SK-N-SH (cell line): ENCODE measurements around the gene ZDHHC7. TPM values are rescaled to one million over a fixed set of nuclear protein-coding genes. Genes with fewer than 3 reads are reported as not detected.
A peak's percentile ranks its signal among the peaks of the same experiment; 100 is the strongest.

Experiments
- ELF1 ChIP-seq: IDR thresholded peaks from 2 replicates; pipeline ENCODE4 v1.4.0; 2012
- EP300 ChIP-seq, 2 experiments: IDR thresholded peaks; 2 replicates each; pipeline versions ENCODE4 v1.4.0 to v1.6.1; 2012; ENCODE audit warnings: borderline replicate concordance in 1 of 2, low read depth in 1 of 2, low read length in 1 of 2
- FOXJ3 ChIP-seq: sonication (generic); formaldehyde crosslinking; IDR thresholded peaks from 2 replicates; pipeline ENCODE4 v1.5.1; 2020; ENCODE audit warnings: mild to moderate bottlenecking, missing genetic modification reagents
- FOXM1 ChIP-seq: IDR thresholded peaks from 2 replicates; pipeline ENCODE4 v1.4.0; 2012; ENCODE audit warnings: low read depth, mild to moderate bottlenecking
- JUND ChIP-seq: IDR thresholded peaks from 2 replicates; pipeline ENCODE4 v1.4.0; 2012
- MAX ChIP-seq: IDR thresholded peaks from 2 replicates; pipeline ENCODE4 v1.4.0; 2012; ENCODE audit warnings: low read depth
- MXI1 ChIP-seq: IDR thresholded peaks from 2 replicates; pipeline ENCODE4 v1.6.1; 2012; ENCODE audit warnings: mild to moderate bottlenecking, low read depth, low read length, improper control_type of control experiment
- NFIC ChIP-seq: IDR thresholded peaks from 2 replicates; pipeline ENCODE4 v1.4.0; 2012; ENCODE audit warnings: borderline replicate concordance
- NRF1 ChIP-seq: IDR thresholded peaks from 2 replicates; pipeline ENCODE4 v1.6.1; 2012; ENCODE audit warnings: low read depth, mild to moderate bottlenecking, low read length
- RAD21 ChIP-seq: IDR thresholded peaks from 2 replicates; pipeline ENCODE4 v1.6.1; 2012; ENCODE audit warnings: mild to moderate bottlenecking, low read length
- RCOR1 ChIP-seq: fragments of 150-350 bp; IDR thresholded peaks from 2 replicates; pipeline ENCODE4 v1.6.1; 2017; ENCODE audit warnings: antibody characterized with exemption, low read length
- RXRA ChIP-seq: IDR thresholded peaks from 2 replicates; pipeline ENCODE4 v1.4.0; 2012; ENCODE audit warnings: low read depth, mild to moderate bottlenecking, borderline replicate concordance
- SIN3A ChIP-seq: IDR thresholded peaks from 2 replicates; pipeline ENCODE4 v1.6.1; 2012; ENCODE audit warnings: low read depth, mild to moderate bottlenecking, low read length, moderate library complexity, borderline replicate concordance
- SMC3 ChIP-seq: IDR thresholded peaks from 2 replicates; pipeline ENCODE4 v1.6.1; 2012; ENCODE audit warnings: low read depth, low read length, improper control_type of control experiment
- TAF1 ChIP-seq: IDR thresholded peaks from 2 replicates; pipeline ENCODE4 v1.6.1; 2012; ENCODE audit warnings: low read depth, mild to moderate bottlenecking, low read length, moderate library complexity, borderline replicate concordance
- TCF12 ChIP-seq: IDR thresholded peaks from 2 replicates; pipeline ENCODE4 v1.4.0; 2012
- USF2 ChIP-seq: fragments of 150-350 bp; IDR thresholded peaks from 2 replicates; pipeline ENCODE4 v1.6.1; 2017; ENCODE audit warnings: antibody characterized with exemption, low read length, low read depth, borderline replicate concordance
- YY1 ChIP-seq: IDR thresholded peaks from 2 replicates; pipeline ENCODE4 v1.4.0; 2012; ENCODE audit warnings: low read depth, mild to moderate bottlenecking
- polyA plus RNA-seq, 3 experiments: library from polyadenylated mRNA; depleted of rRNA; stranded (reverse); fragments of >200 nt; gene quantifications; 2 replicates each; pipeline ENCODE4 v1.2.3, GENCODE V29; 2012
- TF ChIP-seq, protein P1 (sequence below): IDR thresholded peaks from 2 replicates; pipeline ENCODE4 v1.4.0; 2012; ENCODE audit warnings: low read depth, borderline replicate concordance
- TF ChIP-seq, protein P2 (sequence below): IDR thresholded peaks from 2 replicates; pipeline ENCODE4; 2012
- TF ChIP-seq, protein P3 (sequence below): IDR thresholded peaks from 2 replicates; pipeline ENCODE4 v1.4.0; 2012; ENCODE audit warnings: low read depth, borderline replicate concordance
- TF ChIP-seq, protein P4 (sequence below): fragments of 150-350 bp; IDR thresholded peaks from 2 replicates; pipeline ENCODE4 v1.6.1; 2016; ENCODE audit warnings: mild to moderate bottlenecking, low read depth, low read length

The ZDHHC7 gene
- polyA plus RNA-seq, 1 of the 3 experiments (the other 2 are of a cell fraction): 114 TPM

DNA sequence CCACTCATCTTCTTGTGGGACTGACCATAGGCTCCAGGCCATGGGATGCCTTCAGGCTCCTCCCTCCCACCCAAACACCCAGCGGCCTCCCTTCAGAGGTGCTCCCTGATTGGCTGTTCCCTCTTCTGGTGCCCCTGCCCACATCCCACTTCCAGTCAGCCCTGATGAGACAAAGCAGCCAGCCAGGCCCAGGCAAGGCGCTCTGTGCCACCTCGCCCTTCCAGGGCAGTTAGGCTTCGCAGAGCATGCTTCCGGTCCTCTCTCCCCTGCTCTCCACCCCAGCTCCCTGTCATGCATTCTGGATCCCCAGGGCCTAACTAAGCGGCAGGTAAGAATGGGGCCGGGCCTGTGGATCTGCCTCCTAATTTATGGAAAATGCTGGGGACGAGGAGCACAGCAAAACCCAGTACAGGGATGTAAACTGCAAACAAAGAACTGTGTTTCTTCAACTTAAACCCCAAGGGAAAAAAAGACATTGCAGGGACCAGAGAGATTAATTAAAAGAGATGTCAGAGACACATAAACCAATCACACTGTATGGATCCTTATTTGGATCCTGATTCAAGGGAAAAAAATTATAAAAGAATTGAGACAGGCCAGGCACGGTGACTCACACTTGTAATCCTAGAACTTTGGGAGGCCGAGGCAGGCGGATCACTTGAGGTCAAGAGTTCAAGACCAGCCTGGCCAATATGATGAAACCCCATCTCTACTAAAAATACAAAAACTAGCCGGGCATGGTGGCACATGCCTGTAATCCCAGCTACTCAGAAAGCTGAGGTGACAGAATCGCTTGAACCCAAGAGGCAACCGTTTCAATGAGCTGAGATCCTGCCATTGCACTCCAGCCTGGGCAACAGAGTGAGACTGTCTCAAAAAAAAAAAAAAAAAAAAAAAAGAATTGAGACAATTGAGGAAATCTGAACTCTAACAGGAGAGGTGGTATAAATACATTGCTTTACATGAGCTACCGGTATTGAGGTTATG is 26.0 kb downstream of the ZDHHC7 start (continued):
- TF ChIP-seq EP300 (IDR thresholded peaks at IDR 0.05; ENCODE audit: borderline replicate concordance in 1 of 2, low read depth in 1 of 2, low read length in 1 of 2) (peak in 1 of 2 experiments; percentile 67; a peak in 2 of 4 replicates), MAX (no peak), SIN3A (no peak), YY1 (no peak), NFIC (no peak), TAF1 (no peak), FOXM1 (no peak), USF2 (no peak), RAD21 (no peak), RCOR1 (no peak), RXRA (peak; percentile 94), MXI1 (no peak), FOXJ3 (CRISPR knock-in tag) (no peak), NRF1 (no peak), ELF1 (no peak), TCF12 (peak; percentile 80), SMC3 (no peak), JUND (peak; percentile 77)
- TF ChIP-seq, protein P1, sequence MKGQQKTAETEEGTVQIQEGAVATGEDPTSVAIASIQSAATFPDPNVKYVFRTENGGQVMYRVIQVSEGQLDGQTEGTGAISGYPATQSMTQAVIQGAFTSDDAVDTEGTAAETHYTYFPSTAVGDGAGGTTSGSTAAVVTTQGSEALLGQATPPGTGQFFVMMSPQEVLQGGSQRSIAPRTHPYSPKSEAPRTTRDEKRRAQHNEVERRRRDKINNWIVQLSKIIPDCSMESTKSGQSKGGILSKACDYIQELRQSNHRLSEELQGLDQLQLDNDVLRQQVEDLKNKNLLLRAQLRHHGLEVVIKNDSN: 0 out of 2 replicates have a peak, but pooled peaks have one; percentile 4
- TF ChIP-seq, protein P2, sequence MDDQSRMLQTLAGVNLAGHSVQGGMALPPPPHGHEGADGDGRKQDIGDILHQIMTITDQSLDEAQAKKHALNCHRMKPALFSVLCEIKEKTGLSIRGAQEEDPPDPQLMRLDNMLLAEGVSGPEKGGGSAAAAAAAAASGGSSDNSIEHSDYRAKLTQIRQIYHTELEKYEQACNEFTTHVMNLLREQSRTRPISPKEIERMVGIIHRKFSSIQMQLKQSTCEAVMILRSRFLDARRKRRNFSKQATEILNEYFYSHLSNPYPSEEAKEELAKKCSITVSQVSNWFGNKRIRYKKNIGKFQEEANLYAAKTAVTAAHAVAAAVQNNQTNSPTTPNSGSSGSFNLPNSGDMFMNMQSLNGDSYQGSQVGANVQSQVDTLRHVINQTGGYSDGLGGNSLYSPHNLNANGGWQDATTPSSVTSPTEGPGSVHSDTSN: peak; percentile 81
- TF ChIP-seq, protein P3, sequence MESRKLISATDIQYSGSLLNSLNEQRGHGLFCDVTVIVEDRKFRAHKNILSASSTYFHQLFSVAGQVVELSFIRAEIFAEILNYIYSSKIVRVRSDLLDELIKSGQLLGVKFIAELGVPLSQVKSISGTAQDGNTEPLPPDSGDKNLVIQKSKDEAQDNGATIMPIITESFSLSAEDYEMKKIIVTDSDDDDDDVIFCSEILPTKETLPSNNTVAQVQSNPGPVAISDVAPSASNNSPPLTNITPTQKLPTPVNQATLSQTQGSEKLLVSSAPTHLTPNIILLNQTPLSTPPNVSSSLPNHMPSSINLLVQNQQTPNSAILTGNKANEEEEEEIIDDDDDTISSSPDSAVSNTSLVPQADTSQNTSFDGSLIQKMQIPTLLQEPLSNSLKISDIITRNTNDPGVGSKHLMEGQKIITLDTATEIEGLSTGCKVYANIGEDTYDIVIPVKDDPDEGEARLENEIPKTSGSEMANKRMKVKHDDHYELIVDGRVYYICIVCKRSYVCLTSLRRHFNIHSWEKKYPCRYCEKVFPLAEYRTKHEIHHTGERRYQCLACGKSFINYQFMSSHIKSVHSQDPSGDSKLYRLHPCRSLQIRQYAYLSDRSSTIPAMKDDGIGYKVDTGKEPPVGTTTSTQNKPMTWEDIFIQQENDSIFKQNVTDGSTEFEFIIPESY: no peak
- TF ChIP-seq, protein P4, sequence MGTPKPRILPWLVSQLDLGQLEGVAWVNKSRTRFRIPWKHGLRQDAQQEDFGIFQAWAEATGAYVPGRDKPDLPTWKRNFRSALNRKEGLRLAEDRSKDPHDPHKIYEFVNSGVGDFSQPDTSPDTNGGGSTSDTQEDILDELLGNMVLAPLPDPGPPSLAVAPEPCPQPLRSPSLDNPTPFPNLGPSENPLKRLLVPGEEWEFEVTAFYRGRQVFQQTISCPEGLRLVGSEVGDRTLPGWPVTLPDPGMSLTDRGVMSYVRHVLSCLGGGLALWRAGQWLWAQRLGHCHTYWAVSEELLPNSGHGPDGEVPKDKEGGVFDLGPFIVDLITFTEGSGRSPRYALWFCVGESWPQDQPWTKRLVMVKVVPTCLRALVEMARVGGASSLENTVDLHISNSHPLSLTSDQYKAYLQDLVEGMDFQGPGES: no peak
